SK-N-SH treated with all-trans-retinoic acid at 6 μM for 48 hours (cell line): ENCODE measurements around the gene TWNK.

Source experiments
- ARNTL ChIP-seq: fragments of 450-650 bp; formaldehyde crosslinking; IDR thresholded peaks from 2 replicates; pipeline ENCODE4 v1.5.0; 2020; ENCODE audit warnings: low read depth, mild to moderate bottlenecking, moderate library complexity, borderline replicate concordance
- ESRRG ChIP-seq: fragments of 250-450 bp; sonication (Bioruptor Pico); IDR thresholded peaks from 2 replicates; pipeline ENCODE4 v1.6.1; 2021; ENCODE audit warnings: mild to moderate bottlenecking
- GLIS3 ChIP-seq: fragments of 250-450 bp; sonication (Bioruptor Pico); IDR thresholded peaks from 2 replicates; pipeline ENCODE4 v1.5.0; 2020; ENCODE audit warnings: mild to moderate bottlenecking, moderate library complexity
- RARB ChIP-seq: fragments of 250-450 bp; sonication (Bioruptor Pico); IDR thresholded peaks from 2 replicates; pipeline ENCODE4 v1.8.0; 2021; ENCODE audit warnings: mild to moderate bottlenecking, moderate library complexity
- SNAI2 ChIP-seq: fragments of 250-450 bp; sonication (Bioruptor Pico); IDR thresholded peaks from 2 replicates; pipeline ENCODE4 v1.5.0; 2020; ENCODE audit warnings: mild to moderate bottlenecking, moderate library complexity
- TCF4 ChIP-seq: fragments of 250-450 bp; sonication (Bioruptor Pico); IDR thresholded peaks from 2 replicates; pipeline ENCODE4 v1.8.0; 2021; ENCODE audit warnings: mild to moderate bottlenecking, moderate library complexity, borderline replicate concordance
- ZNF565 ChIP-seq: fragments of 450-650 bp; formaldehyde crosslinking; conservative IDR thresholded peaks from 2 replicates; pipeline ENCODE4 v1.5.0; 2020; ENCODE audit warnings: low read depth, mild to moderate bottlenecking, moderate library complexity
- ZNF8 ChIP-seq: fragments of 450-650 bp; formaldehyde crosslinking; IDR thresholded peaks from 2 replicates; pipeline ENCODE4 v1.5.0; 2020; ENCODE audit warnings: mild to moderate bottlenecking, moderate library complexity

DNA sequence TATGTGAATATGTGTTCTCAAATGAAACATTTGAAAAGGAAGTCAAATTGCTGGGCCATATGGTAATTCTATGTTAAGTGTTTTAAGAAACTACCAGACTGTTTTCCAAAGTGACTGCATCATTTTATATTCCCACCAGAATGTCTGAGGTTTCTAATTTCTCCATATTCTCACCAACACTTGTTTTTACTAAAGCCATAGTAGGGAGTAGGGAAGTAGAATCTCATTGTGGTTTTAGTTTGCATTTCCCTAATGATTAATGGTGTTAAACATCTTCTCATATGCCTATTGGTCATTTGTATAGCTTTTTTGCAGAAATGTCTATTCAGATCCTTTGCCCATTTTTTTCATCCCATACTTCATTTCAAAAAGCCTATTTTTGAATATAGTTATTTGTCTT is 27.1 kb upstream of the TWNK start:
- TF ChIP-seq ESRRG (CRISPR knock-in tag) (no peak), TCF4 (CRISPR knock-in tag) (no peak), ZNF565 (CRISPR knock-in tag) (no peak), GLIS3 (CRISPR knock-in tag) (no peak), ZNF8 (CRISPR knock-in tag) (no peak), ARNTL (CRISPR knock-in tag) (no peak), RARB (CRISPR knock-in tag) (no peak), SNAI2 (CRISPR knock-in tag) (no peak)
